Testis (tissue), 2 donors: Measurements from ENCODE around the gene SFXN1.

ENCODE experiments used
- POLR2A ChIP-seq: fragments of 450-650 bp; IDR thresholded peaks from one replicate; pipeline ENCODE4 v1.6.1; 2017; ENCODE audit warnings: antibody characterized with exemption, mild to moderate bottlenecking, moderate library complexity
- TF ChIP-seq, protein P1 (sequence below), 3 experiments: fragments of 450-650 bp in 2 of 3; fragments of 200-600 bp in 1 of 3; sonication (generic) in 1 of 3; IDR thresholded peaks; one replicate each; pipeline ENCODE4 v1.5.1; 2016 to 2019; ENCODE audit warnings: antibody characterized with exemption in 3 of 3, mild to moderate bottlenecking in 2 of 3, moderate library complexity in 1 of 3

DNA sequence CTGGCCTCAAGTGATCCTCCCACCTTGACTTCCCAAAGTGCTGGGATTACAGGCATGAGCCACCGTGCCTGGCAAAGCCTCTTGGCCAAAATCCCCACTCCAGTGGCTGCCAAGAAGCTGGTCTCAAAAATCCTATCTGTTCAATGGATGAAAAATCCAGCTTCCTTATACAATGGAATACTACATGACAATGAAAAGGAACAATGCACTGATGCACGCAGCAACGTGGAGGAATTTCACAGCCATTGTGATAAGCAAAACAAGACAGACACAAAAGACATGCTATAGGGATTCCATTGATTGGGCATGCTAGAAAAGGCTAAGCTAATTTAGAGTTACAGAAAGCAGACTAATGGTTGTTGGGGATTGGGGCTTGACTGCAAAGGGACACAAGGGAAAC lies 13.1 kb upstream of the SFXN1 start:
- TF ChIP-seq, protein P1, sequence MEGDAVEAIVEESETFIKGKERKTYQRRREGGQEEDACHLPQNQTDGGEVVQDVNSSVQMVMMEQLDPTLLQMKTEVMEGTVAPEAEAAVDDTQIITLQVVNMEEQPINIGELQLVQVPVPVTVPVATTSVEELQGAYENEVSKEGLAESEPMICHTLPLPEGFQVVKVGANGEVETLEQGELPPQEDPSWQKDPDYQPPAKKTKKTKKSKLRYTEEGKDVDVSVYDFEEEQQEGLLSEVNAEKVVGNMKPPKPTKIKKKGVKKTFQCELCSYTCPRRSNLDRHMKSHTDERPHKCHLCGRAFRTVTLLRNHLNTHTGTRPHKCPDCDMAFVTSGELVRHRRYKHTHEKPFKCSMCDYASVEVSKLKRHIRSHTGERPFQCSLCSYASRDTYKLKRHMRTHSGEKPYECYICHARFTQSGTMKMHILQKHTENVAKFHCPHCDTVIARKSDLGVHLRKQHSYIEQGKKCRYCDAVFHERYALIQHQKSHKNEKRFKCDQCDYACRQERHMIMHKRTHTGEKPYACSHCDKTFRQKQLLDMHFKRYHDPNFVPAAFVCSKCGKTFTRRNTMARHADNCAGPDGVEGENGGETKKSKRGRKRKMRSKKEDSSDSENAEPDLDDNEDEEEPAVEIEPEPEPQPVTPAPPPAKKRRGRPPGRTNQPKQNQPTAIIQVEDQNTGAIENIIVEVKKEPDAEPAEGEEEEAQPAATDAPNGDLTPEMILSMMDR (IDR thresholded peaks at IDR 0.05): no peak
- no peak for TF ChIP-seq POLR2A
